KMS-11 (cell line): ENCODE results near the gene ITFG2.
"Not testable (repeated sequence)": the region's sequence is repeated elsewhere in the genome, so short reads cannot be mapped to it uniquely, and the experiment has no call there.

ENCODE experiments used
- H2AFZ ChIP-seq: fragments of 200-600 bp; sonication (generic); 2 replicates; pipeline ENCODE4 v1.6.1; 2016; ENCODE audit warnings: antibody characterized with exemption, mixed run types, low read depth
- H3K27ac ChIP-seq: fragments of 200-600 bp; sonication (generic); 2 replicates; pipeline ENCODE4 v1.6.1; 2016; ENCODE audit warnings: mild to moderate bottlenecking, mixed run types
- H3K27me3 ChIP-seq: fragments of 200-600 bp; sonication (generic); 2 replicates; pipeline ENCODE4 v1.6.1; 2017; ENCODE audit warnings: mild to moderate bottlenecking, low read depth, mixed run types, moderate library complexity; ENCODE audit not compliant: insufficient read depth
- H3K36me3 ChIP-seq: fragments of 200-600 bp; sonication (generic); 2 replicates; pipeline ENCODE4 v1.6.1; 2017; ENCODE audit warnings: mild to moderate bottlenecking, mixed run types; ENCODE audit not compliant: insufficient read depth
- H3K4me1 ChIP-seq: fragments of 200-600 bp; sonication (generic); 2 replicates; pipeline ENCODE4 v1.6.1; 2016; ENCODE audit warnings: mild to moderate bottlenecking, low read depth, mixed run types; ENCODE audit not compliant: poor library complexity, severe bottlenecking
- H3K4me2 ChIP-seq: fragments of 200-600 bp; sonication (generic); 2 replicates; pipeline ENCODE4 v1.7.0; 2016; ENCODE audit warnings: mild to moderate bottlenecking, mixed run types
- H3K4me3 ChIP-seq: fragments of 200-600 bp; sonication (generic); IDR thresholded peaks from 2 replicates; pipeline ENCODE4 v1.6.1; 2017; ENCODE audit warnings: low read depth, low read length, mixed read lengths; ENCODE audit not compliant: insufficient read depth
- H3K79me2 ChIP-seq: fragments of 200-600 bp; sonication (generic); 2 replicates; pipeline ENCODE4 v1.6.1; 2016; ENCODE audit warnings: low read depth, mixed run types; ENCODE audit not compliant: insufficient read depth
- H3K9ac ChIP-seq: fragments of 200-600 bp; sonication (generic); 2 replicates; pipeline ENCODE4 v1.6.1; 2016; ENCODE audit warnings: mild to moderate bottlenecking, mixed run types
- H4K20me1 ChIP-seq: fragments of 200-600 bp; sonication (generic); 2 replicates; pipeline ENCODE4 v1.6.1; 2016; ENCODE audit warnings: mild to moderate bottlenecking, mixed run types; ENCODE audit not compliant: insufficient read depth
- CTCF ChIP-seq: fragments of 200-600 bp; sonication (generic); conservative IDR thresholded peaks from 2 replicates; pipeline ENCODE4 v1.6.1; 2017; ENCODE audit warnings: low read depth, mild to moderate bottlenecking, antibody characterized with exemption, low read length, moderate library complexity, mixed read lengths

Gene ITFG2

DNA sequence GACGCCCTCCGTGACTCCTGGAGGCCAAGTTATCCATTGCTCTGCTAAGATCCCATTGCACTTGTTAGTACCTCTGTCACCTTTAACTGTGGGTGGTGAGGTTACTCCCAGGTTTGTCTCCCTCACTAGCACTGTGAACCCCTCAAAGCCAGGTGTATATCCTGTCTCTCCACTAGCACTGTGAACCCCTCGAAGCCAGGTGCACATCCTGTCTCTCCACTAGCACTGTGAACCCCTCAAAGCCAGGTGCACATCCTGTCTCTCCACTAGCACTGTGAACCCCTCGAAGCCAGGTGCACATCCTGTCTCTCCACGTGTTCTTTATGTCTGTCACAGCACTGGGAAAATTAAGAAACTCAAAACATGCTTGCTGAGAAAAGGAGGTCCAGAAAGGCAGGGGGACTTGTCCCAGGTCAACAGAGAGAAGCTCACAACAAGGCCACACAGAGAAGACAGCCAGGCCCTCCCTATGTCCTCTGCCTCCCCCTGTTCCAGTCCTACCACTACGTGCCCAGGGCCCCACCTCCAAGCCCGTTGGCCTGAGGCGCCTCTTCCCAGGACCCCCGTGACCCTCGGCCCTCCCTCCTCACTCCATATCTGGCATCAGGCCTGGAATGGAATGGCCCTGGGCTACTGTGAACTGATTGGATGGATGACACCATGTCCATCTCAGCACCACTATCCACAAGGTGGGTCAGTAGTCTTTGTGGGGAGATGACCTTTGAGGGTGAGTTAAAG, 44.1 kb upstream of the ITFG2 start:
- no peaks in the 10 kb centered on the region for H3K79me2 ChIP-seq
- H3K4me3 ChIP-seq: no peak overlapping the region
- no peaks in the 10 kb centered on the region for H4K20me1 ChIP-seq
- peaks cover 3% of the 10 kb centered on the region; the same call in 1 of the 2 replicates for H3K27me3 ChIP-seq
- no peak overlapping the region for H3K27ac ChIP-seq
- H3K36me3 ChIP-seq: no peaks in the 10 kb centered on the region
- no peak for TF ChIP-seq CTCF
- no peaks in the 10 kb centered on the region for H3K4me1 ChIP-seq
- no peak overlapping the region for H3K9ac ChIP-seq
- no peak overlapping the region for H3K4me2 ChIP-seq
- H2AFZ ChIP-seq: no peak overlapping the region

- no peak overlapping the region for H3K4me2 ChIP-seq
- no peaks in the 10 kb centered on the region for H4K20me1 ChIP-seq
- no peak for TF ChIP-seq CTCF
- no peak overlapping the region for H3K4me3 ChIP-seq
- no peak overlapping the region for H3K9ac ChIP-seq
- H3K27me3 ChIP-seq: peaks cover 3% of the 10 kb centered on the region; the same call in 1 of the 2 replicates
- no peak overlapping the region for H3K27ac ChIP-seq
- H3K4me1 ChIP-seq: no peaks in the 10 kb centered on the region
- H3K79me2 ChIP-seq: no peaks in the 10 kb centered on the region
- H2AFZ ChIP-seq: no peak overlapping the region
- no peaks in the 10 kb centered on the region for H3K36me3 ChIP-seq
These were observed 42.5 kb upstream of the ITFG2 start for GRCh38 chr12:2769866-2770533.

DNA sequence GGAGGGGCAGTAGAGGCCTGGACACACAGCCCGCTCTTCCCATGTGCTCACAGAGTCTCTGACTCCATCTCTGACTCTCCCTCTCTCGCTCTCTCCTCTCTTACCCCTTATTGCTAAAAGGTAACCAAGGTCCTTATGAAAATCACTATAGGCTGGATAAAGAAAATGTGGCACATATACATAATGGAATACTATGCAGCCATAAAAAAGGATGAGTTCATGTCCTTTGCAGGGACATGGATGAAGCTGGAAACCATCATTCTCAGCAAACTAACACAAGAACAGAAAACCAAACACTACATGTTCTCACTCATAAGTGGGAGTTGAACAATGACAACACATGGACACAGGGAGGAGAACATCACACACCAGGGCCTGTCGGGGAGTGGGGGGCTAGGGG, 41.9 kb upstream of the ITFG2 start:
- H3K9ac ChIP-seq, H3K27ac ChIP-seq, H3K4me3 ChIP-seq, H3K79me2 ChIP-seq, H4K20me1 ChIP-seq, H2AFZ ChIP-seq, H3K27me3 ChIP-seq, H3K36me3 ChIP-seq, H3K4me2 ChIP-seq, H3K4me1 ChIP-seq: not testable (repeated sequence)

DNA sequence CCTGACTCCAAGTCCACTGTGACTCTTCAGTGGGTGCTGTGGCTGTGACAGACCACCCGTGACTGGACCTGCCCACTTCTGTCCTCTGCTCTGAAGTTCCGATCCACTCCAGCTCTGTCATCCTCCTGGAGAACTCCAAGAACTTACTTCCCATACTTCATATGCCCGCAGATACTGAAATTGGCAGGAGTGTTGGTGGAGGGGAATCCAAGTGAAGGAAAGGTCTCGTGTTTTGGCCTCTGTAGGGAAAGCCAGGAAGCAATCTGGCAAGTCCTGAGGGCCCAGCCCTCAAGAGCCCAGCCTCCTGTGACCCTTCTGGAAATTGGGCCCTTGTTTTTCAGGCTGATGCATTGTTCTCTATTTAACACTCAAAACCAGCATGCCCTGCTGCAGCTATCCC, 40.1 kb upstream of the ITFG2 start:
- no peak overlapping the region for H2AFZ ChIP-seq
- H3K4me1 ChIP-seq: no peaks in the 10 kb centered on the region
- TF ChIP-seq CTCF: no peak
- no peaks in the 10 kb centered on the region for H4K20me1 ChIP-seq
- no peaks in the 10 kb centered on the region for H3K79me2 ChIP-seq
- no peak overlapping the region for H3K9ac ChIP-seq
- no peak overlapping the region for H3K27ac ChIP-seq
- H3K36me3 ChIP-seq: no peaks in the 10 kb centered on the region
- H3K4me3 ChIP-seq: no peak overlapping the region
- H3K4me2 ChIP-seq: no peak overlapping the region
- H3K27me3 ChIP-seq: no peaks in the 10 kb centered on the region
